Neural cell (in vitro differentiated cells): ENCODE data around the gene ZNF524.

Source experiments
- POLR2AphosphoS5 ChIP-seq: IDR thresholded peaks from 2 replicates; pipeline ENCODE4 v1.6.1; 2012
- TAF1 ChIP-seq: IDR thresholded peaks from 2 replicates; pipeline ENCODE4 v1.6.1; 2012; ENCODE audit warnings: low read depth
- TF ChIP-seq, protein P1 (sequence below): fragments of 450-650 bp; IDR thresholded peaks from 2 replicates; pipeline ENCODE4 v1.5.1; 2014; ENCODE audit warnings: antibody characterized with exemption, mild to moderate bottlenecking, moderate library complexity; ENCODE audit not compliant: poor library complexity, severe bottlenecking
- TF ChIP-seq, protein P2 (sequence below): IDR thresholded peaks from 2 replicates; pipeline ENCODE4 v1.6.1; 2012; ENCODE audit warnings: borderline replicate concordance

DNA sequence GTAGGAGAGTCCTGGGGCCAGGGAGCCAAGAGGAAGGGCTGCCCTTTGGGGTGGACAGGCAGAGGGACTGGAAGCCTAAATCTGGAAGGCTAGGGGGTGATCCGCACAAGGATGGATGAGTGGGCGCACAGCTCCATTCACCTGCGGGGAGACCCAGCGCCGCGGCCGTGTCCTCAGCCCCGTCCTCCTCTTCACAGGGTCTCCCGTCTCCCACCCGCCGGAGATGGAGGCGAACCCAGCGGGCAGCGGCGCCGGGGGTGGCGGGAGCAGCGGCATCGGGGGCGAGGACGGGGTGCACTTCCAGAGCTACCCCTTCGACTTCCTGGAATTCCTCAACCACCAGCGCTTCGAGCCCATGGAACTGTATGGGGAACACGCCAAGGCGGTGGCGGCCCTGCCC is 13.3 kb downstream of the ZNF524 start:
- TF ChIP-seq, protein P1, sequence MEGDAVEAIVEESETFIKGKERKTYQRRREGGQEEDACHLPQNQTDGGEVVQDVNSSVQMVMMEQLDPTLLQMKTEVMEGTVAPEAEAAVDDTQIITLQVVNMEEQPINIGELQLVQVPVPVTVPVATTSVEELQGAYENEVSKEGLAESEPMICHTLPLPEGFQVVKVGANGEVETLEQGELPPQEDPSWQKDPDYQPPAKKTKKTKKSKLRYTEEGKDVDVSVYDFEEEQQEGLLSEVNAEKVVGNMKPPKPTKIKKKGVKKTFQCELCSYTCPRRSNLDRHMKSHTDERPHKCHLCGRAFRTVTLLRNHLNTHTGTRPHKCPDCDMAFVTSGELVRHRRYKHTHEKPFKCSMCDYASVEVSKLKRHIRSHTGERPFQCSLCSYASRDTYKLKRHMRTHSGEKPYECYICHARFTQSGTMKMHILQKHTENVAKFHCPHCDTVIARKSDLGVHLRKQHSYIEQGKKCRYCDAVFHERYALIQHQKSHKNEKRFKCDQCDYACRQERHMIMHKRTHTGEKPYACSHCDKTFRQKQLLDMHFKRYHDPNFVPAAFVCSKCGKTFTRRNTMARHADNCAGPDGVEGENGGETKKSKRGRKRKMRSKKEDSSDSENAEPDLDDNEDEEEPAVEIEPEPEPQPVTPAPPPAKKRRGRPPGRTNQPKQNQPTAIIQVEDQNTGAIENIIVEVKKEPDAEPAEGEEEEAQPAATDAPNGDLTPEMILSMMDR, result no peak
- TF ChIP-seq, protein P2, sequence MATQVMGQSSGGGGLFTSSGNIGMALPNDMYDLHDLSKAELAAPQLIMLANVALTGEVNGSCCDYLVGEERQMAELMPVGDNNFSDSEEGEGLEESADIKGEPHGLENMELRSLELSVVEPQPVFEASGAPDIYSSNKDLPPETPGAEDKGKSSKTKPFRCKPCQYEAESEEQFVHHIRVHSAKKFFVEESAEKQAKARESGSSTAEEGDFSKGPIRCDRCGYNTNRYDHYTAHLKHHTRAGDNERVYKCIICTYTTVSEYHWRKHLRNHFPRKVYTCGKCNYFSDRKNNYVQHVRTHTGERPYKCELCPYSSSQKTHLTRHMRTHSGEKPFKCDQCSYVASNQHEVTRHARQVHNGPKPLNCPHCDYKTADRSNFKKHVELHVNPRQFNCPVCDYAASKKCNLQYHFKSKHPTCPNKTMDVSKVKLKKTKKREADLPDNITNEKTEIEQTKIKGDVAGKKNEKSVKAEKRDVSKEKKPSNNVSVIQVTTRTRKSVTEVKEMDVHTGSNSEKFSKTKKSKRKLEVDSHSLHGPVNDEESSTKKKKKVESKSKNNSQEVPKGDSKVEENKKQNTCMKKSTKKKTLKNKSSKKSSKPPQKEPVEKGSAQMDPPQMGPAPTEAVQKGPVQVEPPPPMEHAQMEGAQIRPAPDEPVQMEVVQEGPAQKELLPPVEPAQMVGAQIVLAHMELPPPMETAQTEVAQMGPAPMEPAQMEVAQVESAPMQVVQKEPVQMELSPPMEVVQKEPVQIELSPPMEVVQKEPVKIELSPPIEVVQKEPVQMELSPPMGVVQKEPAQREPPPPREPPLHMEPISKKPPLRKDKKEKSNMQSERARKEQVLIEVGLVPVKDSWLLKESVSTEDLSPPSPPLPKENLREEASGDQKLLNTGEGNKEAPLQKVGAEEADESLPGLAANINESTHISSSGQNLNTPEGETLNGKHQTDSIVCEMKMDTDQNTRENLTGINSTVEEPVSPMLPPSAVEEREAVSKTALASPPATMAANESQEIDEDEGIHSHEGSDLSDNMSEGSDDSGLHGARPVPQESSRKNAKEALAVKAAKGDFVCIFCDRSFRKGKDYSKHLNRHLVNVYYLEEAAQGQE, result no peak
- TF ChIP-seq POLR2AphosphoS5 (no peak), TAF1 (no peak)
